Panc1 (cell line): ENCODE data around the gene RBM23. TPM values are rescaled to one million over a fixed set of nuclear protein-coding genes. Genes with fewer than 3 reads are reported as not detected.

Experiments
- ATAC-seq: fragments of 200-7000 bp; cut with Tn5 transposase; 2 replicates; pipeline ENCODE4 v1.9.1; 2020; ENCODE audit warnings: mild to moderate bottlenecking, moderate library complexity
- BruUV-seq: library from RNA; stranded (reverse); fragments of 400-500 nt; replicated peaks from 2 replicates; lab custom pipeline; 2021; lab: Mats Ljungman, UMichigan
- CTCF ChIA-PET: fragments of 300-600 bp; sonication (Branson Sonifier 250); formaldehyde crosslinking; loops from one replicate; lab custom pipeline; 2022; ENCODE audit warnings: antibody characterized with exemption; lab: Charles Lee
- POLR2A ChIA-PET: fragments of 300-600 bp; sonication (Branson Sonifier 250); formaldehyde crosslinking; loops from one replicate; lab custom pipeline; 2022; ENCODE audit warnings: antibody characterized with exemption; lab: Charles Lee
- DNase-seq: peaks from one replicate; pipeline ENCODE4 v3.0.0-alpha.2; 2010; ENCODE audit warnings: low read depth, low spot score
- H3K27ac ChIP-seq: 2 replicates; pipeline ENCODE4 v1.5.1; 2011; ENCODE audit warnings: mild to moderate bottlenecking, low read length, inconsistent platforms
- H3K27me3 ChIP-seq: fragments of 200-500 bp; sonication (Bioruptor generic); 2 replicates; pipeline ENCODE4 v1.6.0; 2014; ENCODE audit warnings: low read length, inconsistent platforms; ENCODE audit not compliant: control insufficient read depth, insufficient read depth
- H3K36me3 ChIP-seq: fragments of 200-500 bp; sonication (Bioruptor generic); 2 replicates; pipeline ENCODE4 v1.5.1; 2014; ENCODE audit warnings: inconsistent platforms, mild to moderate bottlenecking, low read length, moderate library complexity; ENCODE audit not compliant: control insufficient read depth, insufficient read depth
- H3K4me1 ChIP-seq: 2 replicates; pipeline ENCODE4 v1.5.1; 2011; ENCODE audit warnings: inconsistent platforms, mild to moderate bottlenecking, low read length, moderate library complexity; ENCODE audit not compliant: control insufficient read depth, insufficient read depth
- H3K4me3 ChIP-seq, 2 experiments: 2 replicates each; pipeline ENCODE4 v1.5.1; 2011 to 2012; ENCODE audit warnings: low read depth in 2 of 2, low read length in 2 of 2, mild to moderate bottlenecking in 2 of 2, inconsistent platforms in 1 of 2, moderate library complexity in 1 of 2
- H3K9me3 ChIP-seq: fragments of 200-500 bp; sonication (Bioruptor generic); 2 replicates; pipeline ENCODE4 v1.5.1; 2014; ENCODE audit warnings: low read depth, mild to moderate bottlenecking, inconsistent platforms, low read length, moderate library complexity; ENCODE audit not compliant: control insufficient read depth, insufficient read depth
- POLR2AphosphoS5 ChIP-seq: IDR thresholded peaks from 2 replicates; pipeline ENCODE4 v1.6.1; 2012; ENCODE audit warnings: mild to moderate bottlenecking, low read depth, low read length, moderate library complexity
- REST ChIP-seq, 2 experiments: IDR thresholded peaks; 2 replicates each; pipeline ENCODE4 v1.6.1; 2011 to 2012; ENCODE audit warnings: low read depth in 2 of 2, control low read depth in 1 of 2, low read length in 1 of 2, mild to moderate bottlenecking in 1 of 2, moderate library complexity in 1 of 2; ENCODE audit not compliant: insufficient read depth in 1 of 2
- TCF7L2 ChIP-seq: IDR thresholded peaks from 2 replicates; pipeline ENCODE4 v1.6.1; 2011; ENCODE audit warnings: mild to moderate bottlenecking, low read depth, low read length, inconsistent platforms
- in situ Hi-C: cut with HindIII; loops from 2 replicates; pipeline ENCODE4 v1.10.0; 2016; ENCODE audit warnings: low sequenced_read_pairs, low pct_unique_long_range_greater_than_20kb
- intact Hi-C: fragments of 100-400 bp; cut with micrococcal nuclease; formaldehyde crosslinking; loops from one replicate; pipeline ENCODE4 v1.10.0; 2022; ENCODE audit not compliant: unreplicated experiment
- total RNA-seq: library from RNA; stranded (reverse); gene quantifications from one replicate; pipeline ENCODE4 v1.2.1, GENCODE V29; 2021; ENCODE audit not compliant: unreplicated experiment

The RBM23 gene
- total RNA-seq, 1 experiment from 2014 or later: 47.2 TPM

DNA sequence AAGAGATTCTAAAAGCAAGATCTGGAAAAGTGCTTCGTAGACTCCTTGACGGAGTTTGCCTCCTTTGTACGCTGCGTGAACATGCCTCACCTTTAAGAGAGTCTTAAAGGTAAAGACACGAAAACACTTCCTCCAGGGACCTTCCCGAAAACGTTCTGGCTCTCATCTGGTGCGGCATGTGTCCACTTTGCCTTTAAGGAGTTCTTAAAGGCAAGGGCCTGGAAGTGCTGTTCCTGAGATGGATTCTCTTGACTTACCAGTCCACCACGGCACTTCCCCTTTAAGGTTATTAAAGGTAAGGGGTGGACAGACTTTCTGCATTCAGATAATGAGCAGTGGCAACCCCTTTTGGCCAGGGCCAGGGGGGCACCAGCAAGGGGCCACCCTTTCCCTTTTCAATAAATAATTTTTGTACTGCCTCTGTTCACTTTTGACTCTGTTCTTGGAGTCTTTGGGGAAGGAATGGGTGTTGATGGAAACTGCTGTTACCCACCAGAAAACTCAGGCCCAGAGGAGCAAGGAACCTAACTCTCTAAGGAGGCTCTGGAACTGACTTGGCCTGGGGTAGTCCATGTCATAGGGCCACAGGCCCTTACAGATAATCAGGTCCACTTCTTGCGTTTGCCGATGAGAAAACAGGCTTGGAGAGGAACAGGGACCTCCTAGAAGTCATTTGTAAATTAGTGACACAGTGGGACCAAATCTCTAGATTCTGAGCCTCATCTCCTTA, 31.5 kb downstream of the RBM23 start:
- Histone ChIP-seq H3K4me3 (peak overlapping the region; percentile 53 to 78), H3K4me1 (peaks cover 5% of the 10 kb centered on the region; the same call in 1 of the 2 replicates), H3K36me3 (no peaks in the 10 kb centered on the region), H3K27me3 (no peaks in the 10 kb centered on the region), H3K9me3 (no peaks in the 10 kb centered on the region), H3K27ac (peak overlapping the region; percentile 75)
- ChIA-PET CTCF (no interaction called here), POLR2A (no interaction called here)
- in situ Hi-C loops: no loop called here
- TF ChIP-seq TCF7L2: no peak
- peak; percentile 6; the same call in 1 of the 2 replicates for TF ChIP-seq POLR2AphosphoS5
- no peak for TF ChIP-seq REST (IDR thresholded peaks at IDR 0.05; ENCODE audit: insufficient read depth in 1 of 2, low read depth in 2 of 2, low read length in 1 of 2)
- intact Hi-C loops: no loop called here
- DNase-seq (peak; percentile 48), ATAC-seq (peak; percentile 62)
- BruUV-seq: no TSS peak

DNA sequence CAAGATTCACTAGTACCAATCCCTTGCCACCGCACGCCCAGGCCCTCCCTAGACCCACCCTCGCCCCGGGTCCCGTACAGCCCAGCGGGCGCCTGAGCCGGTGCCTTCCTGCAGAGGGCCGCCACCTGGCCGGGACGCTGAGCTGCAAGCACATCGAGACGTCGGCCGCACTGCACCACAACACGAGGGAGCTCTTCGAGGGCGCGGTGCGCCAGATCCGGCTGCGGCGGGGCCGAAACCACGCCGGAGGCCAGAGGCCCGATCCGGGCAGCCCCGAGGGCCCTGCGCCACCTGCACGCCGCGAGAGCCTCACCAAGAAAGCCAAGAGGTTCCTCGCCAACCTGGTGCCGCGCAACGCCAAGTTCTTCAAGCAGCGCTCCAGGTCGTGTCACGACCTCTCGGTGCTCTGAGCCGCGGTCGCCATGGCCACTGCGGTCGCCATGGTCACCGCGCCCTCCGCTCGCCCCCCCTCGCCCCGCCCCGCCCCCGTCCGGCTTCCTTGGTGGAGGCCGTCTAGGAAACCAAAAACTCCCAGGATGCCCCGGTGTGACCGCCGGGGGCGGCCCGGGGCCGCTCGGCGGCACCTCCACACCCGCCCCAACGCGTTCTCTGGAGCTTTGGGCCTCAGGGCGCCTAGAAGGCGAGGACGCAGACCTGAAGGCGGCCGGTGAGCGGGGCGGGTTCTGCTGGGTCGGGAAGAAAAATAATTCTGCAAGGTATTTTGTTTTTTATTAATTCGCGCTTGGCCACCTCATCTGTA, 32.3 kb downstream of the RBM23 start:
- H3K9me3 ChIP-seq: no peaks in the 10 kb centered on the region
- in situ Hi-C loops: no loop called here
- POLR2A ChIA-PET: no interaction called here

More for the DNA sequence above, 32.3 kb downstream of the RBM23 start:
- intact Hi-C loops: no loop called here
- DNase-seq (no peak), ATAC-seq (peak; percentile 83)
- H3K4me3 ChIP-seq: peak overlapping the region; percentile 53 to 78
- TF ChIP-seq REST (IDR thresholded peaks at IDR 0.05; ENCODE audit: insufficient read depth in 1 of 2, low read depth in 2 of 2, low read length in 1 of 2) (no peak), POLR2AphosphoS5 (peak; percentile 71)
- H3K4me1 ChIP-seq: peaks cover 5% of the 10 kb centered on the region; the same call in 1 of the 2 replicates
- no peaks in the 10 kb centered on the region for H3K27me3 ChIP-seq
- peak overlapping the region; percentile 75 for H3K27ac ChIP-seq
- CTCF ChIA-PET: interaction anchor here (0.6 to 0.7 kb wide), 2 partner anchors 13 to 14 kb away, joined by 7 to 8 read pairs; no protein-coding TSS in a partner anchor
- H3K36me3 ChIP-seq: no peaks in the 10 kb centered on the region
- no TSS peak for BruUV-seq
